ENCODE measurements around the gene SAMD13.

Gene SAMD13

DNA sequence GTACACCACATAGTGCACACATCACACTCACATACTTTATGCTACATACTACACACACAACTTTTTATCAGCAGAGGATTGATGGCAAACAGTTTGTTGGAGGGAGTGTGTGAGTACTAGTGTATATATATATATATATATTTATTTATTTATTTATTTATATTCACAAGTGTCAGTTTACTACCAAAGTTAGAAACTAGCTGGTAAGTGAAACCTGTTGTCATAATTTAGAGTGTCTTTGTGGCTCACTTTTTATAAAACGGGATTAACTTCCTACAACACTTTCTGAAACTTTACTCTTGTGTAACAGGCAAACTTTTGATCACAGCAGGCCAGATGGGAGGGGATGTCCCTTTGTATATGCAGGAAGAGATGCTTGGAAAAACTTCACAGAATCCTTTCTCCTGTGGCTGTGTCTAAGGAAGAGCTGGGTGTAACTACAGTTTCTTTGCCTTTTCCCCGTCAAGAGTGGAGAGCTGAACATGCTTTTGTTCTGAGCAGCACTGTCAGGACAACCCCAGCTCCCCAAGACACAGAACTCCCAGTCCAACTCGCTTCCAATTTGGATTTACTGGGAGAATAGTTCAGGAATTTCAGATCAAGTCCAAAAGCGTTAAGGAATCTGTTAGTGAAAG is 1.9 kb upstream of the SAMD13 start:
- TF ChIP-seq, protein P1, sequence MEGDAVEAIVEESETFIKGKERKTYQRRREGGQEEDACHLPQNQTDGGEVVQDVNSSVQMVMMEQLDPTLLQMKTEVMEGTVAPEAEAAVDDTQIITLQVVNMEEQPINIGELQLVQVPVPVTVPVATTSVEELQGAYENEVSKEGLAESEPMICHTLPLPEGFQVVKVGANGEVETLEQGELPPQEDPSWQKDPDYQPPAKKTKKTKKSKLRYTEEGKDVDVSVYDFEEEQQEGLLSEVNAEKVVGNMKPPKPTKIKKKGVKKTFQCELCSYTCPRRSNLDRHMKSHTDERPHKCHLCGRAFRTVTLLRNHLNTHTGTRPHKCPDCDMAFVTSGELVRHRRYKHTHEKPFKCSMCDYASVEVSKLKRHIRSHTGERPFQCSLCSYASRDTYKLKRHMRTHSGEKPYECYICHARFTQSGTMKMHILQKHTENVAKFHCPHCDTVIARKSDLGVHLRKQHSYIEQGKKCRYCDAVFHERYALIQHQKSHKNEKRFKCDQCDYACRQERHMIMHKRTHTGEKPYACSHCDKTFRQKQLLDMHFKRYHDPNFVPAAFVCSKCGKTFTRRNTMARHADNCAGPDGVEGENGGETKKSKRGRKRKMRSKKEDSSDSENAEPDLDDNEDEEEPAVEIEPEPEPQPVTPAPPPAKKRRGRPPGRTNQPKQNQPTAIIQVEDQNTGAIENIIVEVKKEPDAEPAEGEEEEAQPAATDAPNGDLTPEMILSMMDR (IDR thresholded peaks at IDR 0.05; ENCODE audit: extremely low read depth, insufficient read depth, missing control alignments), result no peak
- in situ Hi-C loops (cut with MboI; ENCODE audit: low pct_unique_long_range_greater_than_20kb, low sequenced_read_pairs, unreplicated experiment), result loop anchor here (25.0 kb wide), 1 partner anchor 313 kb away; no protein-coding TSS in a partner anchor

DNA sequence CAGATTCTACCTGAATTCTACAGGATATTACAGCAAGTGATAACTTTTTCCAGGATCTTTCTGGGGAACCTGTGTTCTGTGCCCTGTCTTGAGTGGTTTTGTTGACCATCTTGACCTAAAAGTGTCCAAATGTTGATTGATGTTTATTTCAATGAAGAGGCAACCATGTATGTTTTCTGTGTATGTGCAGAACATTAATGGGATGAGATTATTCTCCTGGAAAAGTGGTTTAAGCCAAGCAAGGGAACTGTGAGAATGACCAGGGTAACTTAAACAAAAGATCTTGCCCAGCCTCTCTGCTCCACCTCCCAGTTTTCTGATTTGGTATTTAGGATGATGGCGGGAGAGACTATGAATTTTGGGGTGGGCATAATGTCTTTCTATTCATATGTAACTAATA is 1.0 kb upstream of the SAMD13 start:
- TF ChIP-seq, protein P1 (IDR thresholded peaks at IDR 0.05; ENCODE audit: extremely low read depth, insufficient read depth, missing control alignments), result no peak
- no peak for DNase-seq (ENCODE audit: low spot score)
- in situ Hi-C loops (cut with MboI; ENCODE audit: low pct_unique_long_range_greater_than_20kb, low sequenced_read_pairs, unreplicated experiment), result no loop called here

More for the DNA sequence above, 1.9 kb upstream of the SAMD13 start:
- no peak for DNase-seq (ENCODE audit: low spot score)

DNA sequence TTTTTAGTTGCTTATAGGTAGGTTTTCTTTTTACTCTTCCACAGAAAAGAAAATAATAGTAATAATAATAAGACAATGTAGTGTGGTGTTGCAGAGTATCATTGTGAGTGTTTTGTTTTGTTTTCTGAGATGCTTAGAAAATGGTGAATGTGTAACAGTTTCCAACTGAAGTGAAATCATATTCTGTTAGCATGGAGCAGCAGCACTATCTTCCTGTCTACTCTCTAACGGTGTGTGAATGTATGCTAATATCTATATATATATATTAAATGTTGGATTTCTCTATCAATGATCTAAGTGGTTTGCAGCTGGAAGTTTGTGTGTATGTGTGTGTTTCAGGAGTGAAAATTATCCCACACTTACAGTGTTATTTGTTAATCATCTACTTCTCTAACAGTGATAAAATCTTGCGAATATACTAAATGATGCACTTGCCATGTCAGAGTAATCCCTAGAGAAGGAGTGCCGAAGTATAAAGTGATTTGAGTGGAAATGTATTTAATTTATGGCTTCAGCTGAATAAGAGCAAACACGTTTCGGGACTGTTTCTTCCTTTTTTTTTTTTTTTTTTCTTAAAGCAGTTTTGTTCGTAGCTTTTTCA is 377 bp downstream of the SAMD13 start:
- TF ChIP-seq, protein P1 (IDR thresholded peaks at IDR 0.05; ENCODE audit: extremely low read depth, insufficient read depth, missing control alignments), result no peak
- no peak for DNase-seq (ENCODE audit: low spot score)

DNA sequence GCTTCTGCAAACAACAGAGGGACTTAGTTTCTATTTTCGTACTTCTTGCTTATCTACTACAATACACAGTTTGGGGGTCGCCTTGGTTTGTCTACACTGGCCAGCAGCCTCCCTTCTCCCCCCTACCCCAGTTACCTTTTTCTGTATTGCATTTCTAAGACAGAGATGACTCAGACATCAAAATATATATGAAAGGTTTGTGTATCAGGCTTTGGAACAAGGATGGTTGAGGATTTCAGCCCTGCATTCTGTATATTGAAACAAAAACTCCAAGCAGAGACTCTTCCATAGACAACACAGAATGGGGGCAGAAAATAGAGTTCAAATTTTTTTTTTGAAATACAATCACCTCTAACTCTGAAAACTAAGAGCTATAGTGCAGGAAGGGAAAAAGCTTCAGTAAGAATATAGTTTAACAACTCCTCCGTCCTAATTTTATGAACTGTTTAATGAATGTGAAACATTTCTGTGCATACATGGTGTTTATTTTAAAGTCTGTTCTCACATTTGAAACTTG is 1.9 kb downstream of the SAMD13 start:
- in situ Hi-C loops (cut with MboI; ENCODE audit: low pct_unique_long_range_greater_than_20kb, low sequenced_read_pairs, unreplicated experiment), result no loop called here
- DNase-seq (ENCODE audit: low spot score), result no peak
- TF ChIP-seq, protein P1 (IDR thresholded peaks at IDR 0.05; ENCODE audit: extremely low read depth, insufficient read depth, missing control alignments), result no peak

More for the DNA sequence above, 377 bp downstream of the SAMD13 start:
- in situ Hi-C loops (cut with MboI; ENCODE audit: low pct_unique_long_range_greater_than_20kb, low sequenced_read_pairs, unreplicated experiment), result no loop called here

DNA sequence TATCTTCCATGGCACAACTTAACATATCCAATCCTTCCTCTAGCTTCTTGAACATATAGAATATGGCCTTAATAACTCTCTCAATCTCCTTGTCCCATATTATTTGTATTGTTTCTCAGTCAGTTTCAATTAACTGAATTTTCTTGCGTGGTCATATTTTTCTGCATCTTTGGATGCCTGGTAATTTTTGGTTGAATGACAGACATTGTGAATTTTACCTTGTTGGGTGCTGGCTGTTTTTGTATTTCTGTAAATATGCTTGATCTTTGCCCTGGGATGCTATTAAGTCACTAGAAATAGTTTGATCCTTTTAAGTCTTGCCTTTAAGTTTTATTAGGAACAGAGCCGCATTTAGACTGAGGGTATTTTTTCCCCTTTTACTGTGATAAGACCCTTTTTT is 5.9 kb downstream of the SAMD13 start:
- TF ChIP-seq, protein P1 (IDR thresholded peaks at IDR 0.05; ENCODE audit: extremely low read depth, insufficient read depth, missing control alignments), result no peak
- in situ Hi-C loops (cut with MboI; ENCODE audit: low pct_unique_long_range_greater_than_20kb, low sequenced_read_pairs, unreplicated experiment), result no loop called here
- DNase-seq (ENCODE audit: low spot score), result no peak

DNA sequence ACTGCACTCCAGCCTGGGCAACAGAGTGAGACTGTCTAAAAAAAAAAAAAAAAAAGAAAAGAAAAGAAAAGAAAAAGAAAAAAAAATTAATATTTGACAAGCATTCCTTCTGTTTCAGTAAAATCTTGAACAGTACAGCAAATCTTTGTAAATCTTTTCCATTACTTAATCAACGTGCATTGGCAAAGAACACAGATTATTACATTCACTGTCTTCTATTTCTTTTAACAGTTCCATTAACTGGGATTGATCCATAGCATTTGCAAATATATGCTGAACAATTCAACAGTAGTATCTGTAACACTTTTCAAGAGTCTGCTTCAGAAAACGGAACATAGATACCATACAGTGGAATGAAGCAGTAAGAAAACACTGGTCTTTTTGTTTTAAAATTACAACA is 9.8 kb downstream of the SAMD13 start:
- TF ChIP-seq, protein P1 (IDR thresholded peaks at IDR 0.05; ENCODE audit: extremely low read depth, insufficient read depth, missing control alignments), result no peak
- in situ Hi-C loops (cut with MboI; ENCODE audit: low pct_unique_long_range_greater_than_20kb, low sequenced_read_pairs, unreplicated experiment), result no loop called here
- DNase-seq (ENCODE audit: low spot score), result no peak

Measured in GM13977 (cell line).